BLaER1 (cell line): ENCODE results near the gene GLYR1.
"Not testable (repeated sequence)": the region's sequence is repeated elsewhere in the genome, so short reads cannot be mapped to it uniquely, and the experiment has no call there.

ENCODE experiments used
- H3K27ac ChIP-seq: shearing (Covaris generic); formaldehyde crosslinking; 2 replicates; pipeline ENCODE4 v1.8.1; 2022
- H3K27me3 ChIP-seq: shearing (Covaris generic); formaldehyde crosslinking; 2 replicates; pipeline ENCODE4 v1.8.1; 2022
- H3K36me3 ChIP-seq: shearing (Covaris generic); formaldehyde crosslinking; 2 replicates; pipeline ENCODE4 v1.8.1; 2022
- H3K4me1 ChIP-seq: shearing (Covaris generic); formaldehyde crosslinking; 2 replicates; pipeline ENCODE4 v1.8.1; 2022
- H3K4me2 ChIP-seq: shearing (Covaris generic); formaldehyde crosslinking; 2 replicates; pipeline ENCODE4 v1.8.1; 2022
- H3K4me3 ChIP-seq: shearing (Covaris generic); formaldehyde crosslinking; 2 replicates; pipeline ENCODE4 v1.8.1; 2022
- H3K9ac ChIP-seq: shearing (Covaris generic); formaldehyde crosslinking; 2 replicates; pipeline ENCODE4 v1.8.1; 2022
- H3K9me3 ChIP-seq: shearing (Covaris generic); formaldehyde crosslinking; 2 replicates; pipeline ENCODE4 v1.8.1; 2022
- H4K20me1 ChIP-seq: shearing (Covaris generic); formaldehyde crosslinking; 2 replicates; pipeline ENCODE4 v1.8.1; 2022
- Cebpa-rat ChIP-seq: shearing (Covaris generic); IDR thresholded peaks from 2 replicates; pipeline ENCODE4 v1.8.1; 2022

GLYR1 gene

GRCh38 chr16:4846901-4847773 lies at the start of gene GLYR1, which contains the start of gene UBN1:
Gene GLYR1, minus strand, starts transcription at chr16:4847288. Its CDS starts 23 bp downstream, at chr16:4847265.
Gene UBN1, plus strand, starts transcription at chr16:4847481. Its CDS starts 5,437 bp downstream, at chr16:4852918.
- H4K20me1 ChIP-seq: peaks cover 84% of the 10 kb centered on the region

GRCh38 chr16:4896761-4897160 lies 49.7 kb upstream of the GLYR1 start:
- not testable (repeated sequence) for H3K27ac ChIP-seq, H3K9me3 ChIP-seq, H4K20me1 ChIP-seq, H3K4me2 ChIP-seq, H3K9ac ChIP-seq, H3K36me3 ChIP-seq, H3K4me1 ChIP-seq, H3K4me3 ChIP-seq, H3K27me3 ChIP-seq

More at GRCh38 chr16:4846901-4847773, at the start of gene GLYR1, which contains the start of gene UBN1:
- no peaks in the 10 kb centered on the region for H3K9me3 ChIP-seq
- peak within 1 kb of the TSS; percentile 99 for H3K4me3 ChIP-seq
- peaks cover 44% of the 10 kb centered on the region for H3K4me1 ChIP-seq
- TF ChIP-seq Cebpa-rat: no peak
- H3K27ac ChIP-seq: peak within 1 kb of the TSS; percentile 99
- H3K36me3 ChIP-seq: peaks cover 30% of the 10 kb centered on the region
- no peaks in the 10 kb centered on the region for H3K27me3 ChIP-seq
- H3K9ac ChIP-seq: peak within 1 kb of the TSS; percentile 99
- H3K4me2 ChIP-seq: peak within 1 kb of the TSS; percentile 84

DNA sequence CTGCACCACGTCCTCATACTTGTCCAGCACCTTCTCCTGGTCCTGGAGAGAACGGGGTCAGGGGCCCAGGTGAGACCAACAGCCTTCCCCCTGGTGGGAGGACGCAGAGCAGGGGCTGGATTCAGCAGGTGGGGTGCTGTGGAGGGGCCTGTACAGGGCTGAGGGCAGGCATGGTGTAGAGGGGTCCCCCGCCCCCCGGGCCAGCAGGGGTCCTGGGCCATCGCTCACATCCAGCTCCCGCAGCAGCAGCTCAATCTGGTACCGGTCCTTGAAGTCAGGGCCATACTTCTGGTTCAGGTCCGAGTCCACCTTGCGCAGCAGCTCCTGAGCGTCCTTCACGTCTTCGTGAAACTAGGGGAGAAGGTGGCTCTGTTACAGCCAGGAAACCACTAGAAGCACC lies 48.3 kb upstream of the GLYR1 start:
- no peaks in the 10 kb centered on the region for H3K9me3 ChIP-seq
- no peak for TF ChIP-seq Cebpa-rat
- peaks cover 4% of the 10 kb centered on the region; the same call in 1 of the 2 replicates for H3K36me3 ChIP-seq
- no peaks in the 10 kb centered on the region; the same call in 1 of the 2 replicates for H4K20me1 ChIP-seq
- H3K27ac ChIP-seq: no peak overlapping the region
- H3K4me3 ChIP-seq: no peak overlapping the region
- H3K4me1 ChIP-seq: peaks cover 5% of the 10 kb centered on the region
- no peak overlapping the region for H3K4me2 ChIP-seq
- no peaks in the 10 kb centered on the region for H3K27me3 ChIP-seq
- H3K9ac ChIP-seq: no peak overlapping the region

- no peaks in the 10 kb centered on the region; the same call in 1 of the 2 replicates for H4K20me1 ChIP-seq
- TF ChIP-seq Cebpa-rat: no peak
- no peaks in the 10 kb centered on the region for H3K9me3 ChIP-seq
- no peak overlapping the region for H3K27ac ChIP-seq
- H3K4me3 ChIP-seq: no peak overlapping the region
- no peak overlapping the region for H3K9ac ChIP-seq
- peaks cover 11% of the 10 kb centered on the region; the same call in 1 of the 2 replicates for H3K36me3 ChIP-seq
- no peaks in the 10 kb centered on the region for H3K27me3 ChIP-seq
- H3K4me1 ChIP-seq: 0 out of 2 replicates have a peak, but pooled peaks cover 4% of the 10 kb centered on the region
- H3K4me2 ChIP-seq: no peak overlapping the region
These were observed 47.4 kb upstream of the GLYR1 start for GRCh38 chr16:4894276-4895150.

- Histone ChIP-seq H3K27ac (no peak overlapping the region), H3K36me3 (peaks cover 11% of the 10 kb centered on the region; the same call in 1 of the 2 replicates), H3K9ac (no peak overlapping the region), H3K27me3 (no peaks in the 10 kb centered on the region), H3K9me3 (no peaks in the 10 kb centered on the region), H3K4me3 (no peak overlapping the region), H4K20me1 (no peaks in the 10 kb centered on the region; the same call in 1 of the 2 replicates), H3K4me2 (no peak overlapping the region), H3K4me1 (0 out of 2 replicates have a peak, but pooled peaks cover 4% of the 10 kb centered on the region)
- TF ChIP-seq Cebpa-rat: no peak
These were observed 46.2 kb upstream of the GLYR1 start for GRCh38 chr16:4893103-4893862.

- Histone ChIP-seq H3K9me3 (no peaks in the 10 kb centered on the region), H3K4me2 (no peak overlapping the region), H3K27ac (no peak overlapping the region), H3K4me3 (no peak overlapping the region), H3K36me3 (peaks cover 18% of the 10 kb centered on the region; the same call in 1 of the 2 replicates), H4K20me1 (no peaks in the 10 kb centered on the region; the same call in 1 of the 2 replicates), H3K27me3 (no peaks in the 10 kb centered on the region), H3K9ac (no peak overlapping the region), H3K4me1 (0 out of 2 replicates have a peak, but pooled peaks cover 4% of the 10 kb centered on the region)
- TF ChIP-seq Cebpa-rat: no peak
These were observed 45.4 kb upstream of the GLYR1 start for GRCh38 chr16:4892361-4893102.

GRCh38 chr16:4891886-4892216 lies 44.8 kb upstream of the GLYR1 start:
- TF ChIP-seq Cebpa-rat: no peak
- no peaks in the 10 kb centered on the region for H3K9me3 ChIP-seq
- H3K4me3 ChIP-seq: no peak overlapping the region
- no peak overlapping the region for H3K27ac ChIP-seq
- H3K9ac ChIP-seq: no peak overlapping the region
- H3K4me1 ChIP-seq: 0 out of 2 replicates have a peak, but pooled peaks cover 4% of the 10 kb centered on the region
- H3K27me3 ChIP-seq: no peaks in the 10 kb centered on the region
- H3K4me2 ChIP-seq: no peak overlapping the region
- no peaks in the 10 kb centered on the region; the same call in 1 of the 2 replicates for H4K20me1 ChIP-seq
- peaks cover 25% of the 10 kb centered on the region for H3K36me3 ChIP-seq

DNA sequence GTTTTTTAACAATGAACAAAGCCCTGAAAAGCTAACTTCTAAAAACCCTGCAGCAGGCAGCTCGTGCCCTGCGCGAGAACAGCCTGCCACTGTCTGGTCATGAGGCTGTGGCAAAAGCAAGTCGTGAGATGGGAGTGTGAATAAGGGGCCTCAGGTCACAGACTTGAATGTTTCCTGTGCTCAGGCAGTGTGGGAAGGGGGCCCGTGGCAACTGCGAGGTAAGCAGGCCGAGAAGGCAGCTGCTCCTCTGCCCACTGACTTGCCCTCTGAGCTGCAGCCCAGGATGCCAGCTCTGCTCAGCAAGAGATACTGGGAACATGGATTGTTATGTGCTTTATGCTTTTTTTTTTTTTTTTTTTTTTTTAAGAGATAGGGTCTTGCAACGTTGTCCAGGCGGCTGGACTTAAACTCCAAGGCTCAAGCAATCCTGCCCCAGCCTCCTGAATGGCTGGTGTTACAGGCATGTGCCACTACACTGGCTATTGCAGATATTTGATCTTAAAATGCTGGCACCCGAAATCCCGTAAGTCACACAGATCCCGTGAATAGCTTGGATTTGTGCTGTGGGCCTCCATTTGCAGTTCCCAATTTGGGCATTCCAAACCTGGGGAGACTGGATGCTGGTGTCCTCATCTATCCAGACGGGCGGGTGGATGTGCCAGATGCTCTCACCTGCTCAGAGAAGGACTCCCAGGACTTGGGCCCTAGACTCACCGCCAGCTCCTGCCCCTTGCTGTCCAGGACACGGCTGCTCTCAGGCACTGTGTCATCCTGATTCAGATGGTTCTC lies 44.2 kb upstream of the GLYR1 start:
- TF ChIP-seq Cebpa-rat: no peak
- Histone ChIP-seq H3K4me2 (no peak overlapping the region), H3K9me3 (no peaks in the 10 kb centered on the region), H3K27me3 (no peaks in the 10 kb centered on the region), H3K4me3 (no peak overlapping the region), H3K27ac (no peak overlapping the region), H3K9ac (no peak overlapping the region), H4K20me1 (no peaks in the 10 kb centered on the region; the same call in 1 of the 2 replicates), H3K36me3 (peaks cover 31% of the 10 kb centered on the region), H3K4me1 (0 out of 2 replicates have a peak, but pooled peaks cover 4% of the 10 kb centered on the region)
